Stimulated activated CD8-positive, alpha-beta memory T cell treated with anti-CD3 and anti-CD28 coated beads, Interleukin-2, amount 100 ng/mL, for 1 hour (primary cell): ENCODE measurements around the gene MEG3.
"Not testable (repeated sequence)": the region's sequence is repeated elsewhere in the genome, so short reads cannot be mapped to it uniquely, and the experiment has no call there.

ENCODE experiments used
- DNase-seq, 2 donors: peaks; one replicate each; pipeline ENCODE4 v3.0.0-alpha.2; 2020; ENCODE audit warnings: low read depth in 2 of 2

Gene MEG3

DNA sequence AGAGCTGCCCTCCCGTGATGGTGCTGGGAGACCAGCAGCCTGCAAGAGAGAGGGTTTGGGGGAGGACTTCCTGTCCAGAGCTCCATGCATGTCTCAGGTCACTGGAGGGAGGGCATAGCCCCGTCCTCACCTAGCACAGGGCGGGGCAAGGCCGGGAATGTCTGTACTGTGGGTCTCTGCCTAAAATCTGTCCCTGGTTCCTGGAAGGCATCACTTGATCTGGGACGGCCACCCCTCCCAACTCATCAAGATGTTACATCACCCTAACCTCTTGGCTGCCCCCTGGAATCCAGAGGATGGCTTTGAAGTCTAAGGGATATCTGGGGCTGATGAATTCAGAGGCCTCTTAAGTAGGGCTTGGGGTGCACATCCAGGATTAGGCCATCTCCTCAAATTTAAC lies 37.0 kb upstream of the MEG3 start:
- no peak for DNase-seq

- DNase-seq = no peak
These were observed 36.2 kb upstream of the MEG3 start for GRCh38 chr14:100789460-100790417.

DNA sequence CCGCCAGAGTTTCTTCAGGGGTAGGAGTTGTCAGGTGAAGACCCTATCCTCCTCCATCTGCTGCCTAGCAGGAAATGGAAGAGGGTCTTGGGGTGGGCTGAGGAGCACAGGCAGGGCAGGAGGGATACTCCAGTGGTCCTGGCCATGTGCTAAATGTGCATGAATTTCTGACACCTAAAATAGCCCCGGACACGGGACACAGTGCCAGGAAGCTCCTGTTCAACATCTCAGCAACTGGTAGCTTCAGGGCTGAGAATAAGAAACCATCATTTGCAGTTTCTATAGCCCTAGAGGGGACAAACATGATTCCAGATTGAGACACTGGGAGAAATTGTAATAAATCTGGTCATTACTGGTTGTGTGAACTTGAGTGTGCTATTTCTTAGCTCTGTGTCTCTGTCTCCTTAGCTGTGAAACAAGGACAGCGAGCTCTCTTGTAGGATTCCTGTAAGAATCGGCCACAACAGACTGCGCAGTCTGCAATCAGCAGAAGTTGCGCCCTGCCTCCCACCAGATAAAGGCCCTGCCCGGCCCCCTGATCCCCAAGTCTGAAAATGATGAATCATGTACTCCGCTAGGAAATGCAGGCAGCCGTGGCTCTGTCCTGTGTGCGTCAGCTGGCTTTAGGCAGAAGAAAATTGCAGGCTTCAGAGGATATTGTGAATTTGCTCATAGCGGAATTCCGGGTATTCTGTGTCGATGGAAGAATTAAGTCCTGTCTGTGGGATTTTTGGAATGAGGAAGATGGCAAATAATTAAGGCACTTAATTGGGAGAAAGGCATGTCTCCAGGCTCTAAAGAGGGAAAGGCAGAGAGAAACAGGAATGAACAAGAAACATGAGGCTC lies 35.2 kb upstream of the MEG3 start:
- DNase-seq = no peak

DNA sequence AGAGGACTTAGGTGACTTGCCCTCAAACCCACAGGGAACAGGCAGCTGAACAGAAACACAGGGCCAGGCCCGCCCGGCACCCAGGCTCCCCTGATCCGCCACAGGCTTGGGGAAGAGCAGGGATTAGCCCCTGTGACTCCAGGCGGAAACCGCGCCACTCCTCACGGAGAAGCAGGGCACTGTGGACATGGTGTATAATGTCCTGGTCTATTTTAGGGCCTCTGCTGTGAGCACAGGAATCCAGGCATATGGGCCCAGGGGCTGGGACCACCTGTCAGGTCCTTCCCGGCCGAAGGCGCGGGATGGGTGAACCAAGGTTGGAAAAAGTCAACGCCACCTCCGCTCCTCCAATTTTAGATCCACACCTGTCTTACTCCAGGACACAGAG lies 34.6 kb upstream of the MEG3 start:
- no peak for DNase-seq

DNA sequence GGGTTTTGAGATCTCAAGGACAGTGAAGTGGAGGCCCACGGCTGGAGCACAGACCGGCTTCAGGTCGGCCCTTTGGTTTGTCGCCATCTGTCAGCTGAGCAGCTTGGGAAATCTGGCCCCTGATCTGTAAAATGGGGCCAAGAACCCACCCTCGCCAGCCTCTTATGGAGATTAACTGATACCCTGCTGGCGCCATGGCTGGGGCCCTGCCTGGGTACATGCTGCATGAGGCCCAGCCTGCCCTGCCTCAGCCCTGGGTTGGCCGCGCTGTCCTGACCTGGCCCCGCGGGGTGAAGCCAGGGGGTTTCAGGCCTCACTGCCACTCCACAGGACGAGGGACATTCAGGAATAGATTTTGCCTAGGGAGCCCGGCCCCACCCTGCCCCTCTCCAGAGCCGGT lies 33.9 kb upstream of the MEG3 start:
- no peak for DNase-seq

GRCh38 chr14:100796946-100797345 lies 29.0 kb upstream of the MEG3 start:
- DNase-seq = no peak

GRCh38 chr14:100800041-100800440 lies 25.9 kb upstream of the MEG3 start:
- DNase-seq = no peak

DNA sequence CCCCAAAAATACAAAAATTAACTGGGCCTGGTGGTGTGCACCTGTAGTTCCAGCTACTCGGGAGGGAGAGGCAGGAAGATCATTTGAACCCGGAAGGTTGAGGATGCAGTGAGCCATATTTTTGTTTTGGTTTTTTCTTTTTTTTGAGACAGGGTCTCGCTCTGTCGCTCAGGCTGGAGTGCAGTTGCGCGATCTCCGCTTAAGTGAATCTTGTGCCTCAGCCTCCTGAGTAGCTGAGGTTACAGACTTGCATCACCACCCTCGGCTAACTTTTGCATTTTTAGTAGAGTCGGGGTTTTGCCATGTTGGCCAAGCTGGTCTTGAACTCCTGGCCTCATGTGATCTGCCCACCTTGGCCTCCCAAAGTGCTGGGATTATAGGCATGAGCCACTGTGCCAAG lies 24.5 kb upstream of the MEG3 start:
- not testable (repeated sequence) for DNase-seq

- no peak for DNase-seq
These were observed 23.7 kb upstream of the MEG3 start for GRCh38 chr14:100802179-100802578.

DNA sequence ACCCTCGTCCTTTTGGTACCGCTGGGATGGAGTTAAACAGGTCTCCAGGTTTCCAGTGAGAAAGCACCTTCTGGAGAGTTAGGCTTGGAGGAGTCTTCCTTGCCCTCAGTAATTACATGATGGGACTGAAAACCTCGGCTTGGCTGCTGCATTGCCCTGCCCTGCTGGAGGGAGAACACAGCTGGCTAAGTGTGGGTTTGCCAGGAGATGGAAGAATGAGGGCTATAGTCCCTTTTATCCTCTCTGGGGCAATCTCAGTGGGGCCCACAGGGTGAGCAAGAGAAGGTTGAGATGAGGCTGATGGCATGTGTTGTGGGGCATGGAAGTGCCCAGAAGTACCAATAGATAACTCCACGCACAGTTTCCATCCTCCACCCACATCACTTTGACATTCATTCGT lies 23.2 kb upstream of the MEG3 start:
- DNase-seq = no peak

- DNase-seq = no peak
These were observed 22.7 kb upstream of the MEG3 start for GRCh38 chr14:100803226-100803625.

- no peak for DNase-seq
These were observed 22.2 kb upstream of the MEG3 start for GRCh38 chr14:100803676-100804075.

DNA sequence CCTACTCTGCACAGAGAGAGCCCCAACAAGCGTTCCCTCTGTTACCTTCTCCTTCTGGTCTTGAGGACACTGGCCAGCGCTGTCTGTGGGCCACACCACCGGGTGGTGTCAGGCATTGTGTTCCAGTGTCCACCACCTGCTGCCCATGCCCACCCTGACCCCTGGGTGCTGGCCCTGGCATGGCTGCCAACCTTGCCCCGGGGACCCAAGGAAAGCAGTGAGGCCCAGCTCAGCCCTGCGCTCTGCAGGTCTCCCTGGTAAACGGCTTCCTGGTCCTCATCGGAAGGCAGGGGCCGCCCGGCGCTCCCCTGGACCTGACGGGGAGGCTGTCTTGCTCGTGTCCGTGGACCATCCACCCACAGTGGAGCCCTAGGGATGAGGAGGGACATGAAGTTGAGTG lies 21.8 kb upstream of the MEG3 start:
- DNase-seq = no peak

- DNase-seq = no peak
These were observed 21.2 kb upstream of the MEG3 start for GRCh38 chr14:100804558-100805309.

- DNase-seq = no peak
These were observed 19.5 kb upstream of the MEG3 start for GRCh38 chr14:100806386-100806785.

DNA sequence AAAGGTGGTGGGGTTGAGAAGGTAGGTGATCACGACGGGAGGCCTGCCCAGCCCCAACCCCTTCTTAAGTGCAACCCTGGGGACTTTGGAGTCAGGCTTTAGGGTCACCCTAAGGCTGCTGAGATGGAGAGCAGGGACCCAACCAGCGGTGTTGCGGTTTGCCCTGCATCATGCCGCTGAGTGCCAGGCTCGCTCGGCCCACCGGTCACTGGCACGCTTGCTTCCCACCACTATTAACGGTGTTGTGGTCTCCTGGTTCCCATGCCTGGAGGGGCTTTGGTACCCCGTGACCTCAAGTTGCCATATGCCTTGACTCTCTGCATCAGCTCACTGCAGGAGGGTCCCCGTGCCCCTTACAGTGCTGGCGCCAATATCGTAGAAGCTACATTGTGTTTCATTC lies 18.4 kb upstream of the MEG3 start:
- no peak for DNase-seq

DNA sequence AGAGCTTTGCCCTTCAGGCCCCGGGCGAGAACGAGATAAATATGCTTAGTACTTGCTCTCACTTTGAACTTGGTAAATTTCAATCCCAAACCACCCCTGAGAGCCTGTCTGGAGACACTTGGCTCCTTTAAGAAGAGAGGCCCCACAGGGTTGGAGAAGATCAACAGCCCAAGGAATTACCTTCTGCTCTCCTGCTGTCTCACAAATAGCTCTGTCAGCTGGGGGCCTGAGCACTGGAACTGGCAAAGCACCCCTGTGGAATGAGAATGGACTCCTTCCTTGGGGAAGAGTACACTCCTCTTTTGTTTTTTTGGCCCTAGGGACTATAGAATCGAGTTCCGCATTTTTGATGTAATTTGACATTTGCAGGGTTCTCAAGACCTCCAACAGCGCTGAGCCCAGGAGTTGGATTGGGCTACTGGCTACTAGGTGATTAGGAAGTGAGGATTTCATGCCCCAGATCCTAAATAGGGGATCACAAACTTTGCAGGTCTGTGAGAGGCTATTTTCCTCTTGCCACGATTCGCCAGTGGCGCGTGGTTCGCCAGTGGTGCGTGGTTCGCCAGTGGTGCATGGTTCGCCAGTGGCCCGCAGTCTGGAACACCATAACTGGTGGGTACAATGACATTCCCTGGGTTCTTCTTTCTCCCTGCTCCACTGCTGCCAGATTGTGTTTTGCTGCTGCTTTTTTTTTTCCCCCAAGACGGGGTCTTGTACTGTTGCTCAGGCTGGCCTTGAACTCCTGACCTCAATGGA lies 17.8 kb upstream of the MEG3 start:
- no peak for DNase-seq

- no peak for DNase-seq
These were observed 15.5 kb upstream of the MEG3 start for GRCh38 chr14:100810435-100810834.

DNA sequence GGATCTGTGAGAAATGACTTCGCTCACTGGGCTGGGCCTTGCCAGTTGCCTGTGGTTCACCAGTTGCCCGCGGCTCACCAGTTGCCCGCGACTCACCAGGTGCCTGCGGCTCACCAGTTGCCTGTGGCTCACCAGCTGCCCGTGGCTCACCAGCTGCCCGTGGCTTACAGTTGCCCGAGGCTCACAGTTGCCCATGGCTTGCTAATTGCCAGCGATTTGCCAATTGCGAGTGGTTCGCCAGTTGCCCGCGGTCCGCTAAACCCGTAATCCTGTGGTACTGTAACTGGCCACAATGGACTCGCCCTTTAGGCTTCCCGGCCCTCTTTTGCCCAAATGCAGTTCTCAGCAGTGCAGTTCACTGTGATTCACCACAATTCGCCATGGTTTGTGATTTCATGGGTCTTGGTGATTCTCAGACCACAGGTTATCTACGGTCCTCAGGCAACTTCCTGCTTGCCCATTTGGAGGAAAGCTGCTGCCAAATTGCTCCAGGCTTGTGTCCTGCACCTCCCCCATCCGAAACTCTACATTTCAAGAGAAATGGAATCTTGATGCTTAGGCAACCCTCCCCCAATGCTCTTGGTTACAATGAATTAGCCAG lies 15.0 kb upstream of the MEG3 start:
- no peak for DNase-seq

DNA sequence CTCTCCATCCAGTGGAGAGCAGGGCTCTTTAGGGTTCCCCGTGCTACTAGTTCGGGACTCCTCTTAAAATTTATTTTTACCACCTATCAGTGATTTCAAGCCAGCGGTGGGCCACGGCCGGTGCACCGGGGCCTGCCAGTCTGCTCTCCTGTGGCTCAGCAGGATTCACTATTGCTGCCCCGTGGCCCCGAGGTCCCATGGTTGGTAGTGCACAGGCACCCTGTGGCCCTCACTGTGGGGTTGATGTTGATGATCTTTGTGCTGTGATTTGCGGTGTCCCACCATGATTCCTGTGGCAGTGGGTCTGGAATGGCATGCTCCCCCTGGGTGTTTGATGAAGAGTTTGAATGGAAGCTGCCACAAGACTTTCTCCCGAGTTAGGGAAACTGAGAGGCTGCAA lies 12.6 kb upstream of the MEG3 start:
- DNase-seq = no peak
